HepG2 (cell line): ENCODE measurements around the gene CKS1B. TPM values are rescaled to one million over a fixed set of nuclear protein-coding genes. Genes with fewer than 3 reads are reported as not detected.

ENCODE experiments used
- ARID4A ChIP-seq: sonication (generic); formaldehyde crosslinking; IDR thresholded peaks from 2 replicates; pipeline ENCODE4 v1.5.0; 2020; ENCODE audit warnings: mild to moderate bottlenecking, missing genetic modification reagents, borderline replicate concordance
- FOXO4 ChIP-seq: sonication (generic); formaldehyde crosslinking; conservative IDR thresholded peaks from 2 replicates; pipeline ENCODE4 v1.8.1; 2023; ENCODE audit warnings: missing genetic modification reagents
- HES4 ChIP-seq: sonication (generic); formaldehyde crosslinking; IDR thresholded peaks from 2 replicates; pipeline ENCODE4 v1.9.0; 2021; ENCODE audit warnings: mild to moderate bottlenecking, missing genetic modification reagents, borderline replicate concordance
- MED13 ChIP-seq: sonication (generic); formaldehyde crosslinking; IDR thresholded peaks from 2 replicates; pipeline ENCODE4 v1.5.0; 2020; ENCODE audit warnings: missing genetic modification reagents
- NBN ChIP-seq: fragments of 450-650 bp; conservative IDR thresholded peaks from 2 replicates; pipeline ENCODE4 v1.6.1; 2017
- PRPF4 ChIP-seq: fragments of 200-400 bp; formaldehyde crosslinking; IDR thresholded peaks from 2 replicates; pipeline ENCODE4 v1.6.1; 2016; ENCODE audit warnings: low read length, low read depth; ENCODE audit not compliant: poor library complexity, severe bottlenecking
- RBFOX2 ChIP-seq: fragments of 200-400 bp; formaldehyde crosslinking; IDR thresholded peaks from 2 replicates; pipeline ENCODE4 v1.6.1; 2017; ENCODE audit warnings: low read depth, mild to moderate bottlenecking, low read length
- SAP130 ChIP-seq: IDR thresholded peaks from 2 replicates; pipeline ENCODE4 v1.6.1; 2016; ENCODE audit warnings: low read depth
- SIN3B ChIP-seq: fragments of 150-350 bp; IDR thresholded peaks from 2 replicates; pipeline ENCODE4 v1.6.1; 2014; ENCODE audit warnings: low read length
- TERF1 ChIP-seq: sonication (generic); formaldehyde crosslinking; IDR thresholded peaks from 2 replicates; pipeline ENCODE4 v1.8.0; 2022; ENCODE audit warnings: mild to moderate bottlenecking, missing genetic modification reagents, moderate library complexity
- ZBTB21 ChIP-seq: sonication (generic); formaldehyde crosslinking; IDR thresholded peaks from 2 replicates; pipeline ENCODE4 v1.4.0; 2020; ENCODE audit warnings: missing genetic modification reagents
- ZFP91 ChIP-seq: sonication (generic); formaldehyde crosslinking; IDR thresholded peaks from 2 replicates; pipeline ENCODE4 v1.9.0; 2022; ENCODE audit warnings: missing genetic modification reagents, mild to moderate bottlenecking, borderline replicate concordance
- ZKSCAN5 ChIP-seq: sonication (generic); formaldehyde crosslinking; IDR thresholded peaks from 2 replicates; pipeline ENCODE4 v1.5.1; 2020; ENCODE audit warnings: mild to moderate bottlenecking, missing genetic modification reagents
- ZMYM4 ChIP-seq: sonication (generic); formaldehyde crosslinking; IDR thresholded peaks from 2 replicates; pipeline ENCODE4 v1.8.1; 2023; ENCODE audit warnings: mild to moderate bottlenecking, missing genetic modification reagents
- ZNF205 ChIP-seq: IDR thresholded peaks from 2 replicates; pipeline ENCODE4 v1.6.1; 2018; ENCODE audit warnings: missing biosample characterization, missing genetic modification reagents
- ZNF251 ChIP-seq: sonication (generic); formaldehyde crosslinking; IDR thresholded peaks from 2 replicates; pipeline ENCODE4 v1.9.0; 2021; ENCODE audit warnings: mild to moderate bottlenecking, missing genetic modification reagents
- ZNF282 ChIP-seq: fragments of 450-650 bp; IDR thresholded peaks from 2 replicates; pipeline ENCODE4 v1.6.1; 2018; ENCODE audit not compliant: partially characterized antibody
- ZNF326 ChIP-seq: sonication (generic); formaldehyde crosslinking; IDR thresholded peaks from 2 replicates; pipeline ENCODE4 v1.4.0; 2020; ENCODE audit warnings: missing genetic modification reagents, borderline replicate concordance
- ZNF383 ChIP-seq: sonication (generic); formaldehyde crosslinking; IDR thresholded peaks from 2 replicates; pipeline ENCODE4 v1.4.0; 2020; ENCODE audit warnings: missing genetic modification reagents, mild to moderate bottlenecking, borderline replicate concordance
- ZNF546 ChIP-seq: sonication (generic); formaldehyde crosslinking; conservative IDR thresholded peaks from 2 replicates; pipeline ENCODE4 v1.8.1; 2023; ENCODE audit warnings: mild to moderate bottlenecking, missing genetic modification reagents
- ZNF557 ChIP-seq: sonication (generic); formaldehyde crosslinking; IDR thresholded peaks from 2 replicates; pipeline ENCODE4 v1.4.0; 2020; ENCODE audit warnings: missing genetic modification reagents
- ZNF780A ChIP-seq: sonication (generic); formaldehyde crosslinking; IDR thresholded peaks from 2 replicates; pipeline ENCODE4 v1.8.0; 2022; ENCODE audit warnings: mild to moderate bottlenecking, missing genetic modification reagents, moderate library complexity
- polyA plus RNA-seq, 8 experiments: library from polyadenylated mRNA; depleted of rRNA in 3 of 8; stranded (reverse) in 7 of 8; unstranded in 1 of 8; fragments of >200 nt; fragmentation: Illumina TruSeq in 4 of 8; extraction: Trizol in 4 of 8; gene quantifications; 2 replicates each; pipeline versions ENCODE4 v1.2.1 to v1.2.3, GENCODE V29; 2011 to 2016; ENCODE audit warnings: low read depth in 4 of 8, missing spikeins in 1 of 8, mixed read lengths in 1 of 8; ENCODE audit not compliant: insufficient read depth in 1 of 8
- total RNA-seq, 5 experiments: library from RNA; depleted of rRNA; stranded (reverse); fragments of >200 nt; fragmentation: Illumina TruSeq; extraction: Trizol; gene quantifications; 2 replicates each; pipeline ENCODE4 v1.2.3, GENCODE V29; 2016; ENCODE audit warnings: low read depth in 1 of 5

CKS1B gene
- total and polyA plus RNA-seq, 2 of the 13 experiments (the other 11 are each of a cell fraction or from before 2014, with no cell fraction given), result 217 to 222 TPM

- TF ChIP-seq PRPF4, result no peak
- TF ChIP-seq ZNF557 (CRISPR knock-in tag), result no peak
- no peak for TF ChIP-seq ZNF282
- TF ChIP-seq ZNF326 (CRISPR knock-in tag), result no peak; the same call in 1 of the 2 replicates
- no peak for TF ChIP-seq ZNF383 (CRISPR knock-in tag)
- no peak for TF ChIP-seq HES4 (CRISPR knock-in tag)
- TF ChIP-seq ZKSCAN5, result no peak
- TF ChIP-seq ZNF546, result no peak
- TF ChIP-seq ZFP91 (CRISPR knock-in tag), result peak; percentile 97
- TF ChIP-seq TERF1 (CRISPR knock-in tag), result no peak
- no peak for TF ChIP-seq FOXO4 (CRISPR knock-in tag)
- TF ChIP-seq ZBTB21, result no peak
- TF ChIP-seq MED13 (CRISPR knock-in tag), result peak; percentile 68; the same call in 1 of the 2 replicates
- TF ChIP-seq ZNF780A (CRISPR knock-in tag), result no peak
- TF ChIP-seq NBN, result no peak
- TF ChIP-seq ZNF251 (CRISPR knock-in tag), result no peak
- peak; percentile 90 for TF ChIP-seq ARID4A (CRISPR knock-in tag)
- peak; percentile 68; the same call in 1 of the 2 replicates for TF ChIP-seq ZMYM4 (CRISPR knock-in tag)
- TF ChIP-seq SAP130 (CRISPR knock-in tag), result peak; percentile 91
- peak; percentile 90 for TF ChIP-seq RBFOX2
- peak; percentile 73 for TF ChIP-seq ZNF205
- no peak for TF ChIP-seq SIN3B
Observed at GRCh38 chr1:155017041-155017945, 42.8 kb downstream of the CKS1B start (continued).
